Activated CD4-positive, alpha-beta T cell treated with anti-CD3 and anti-CD28 coated beads, Interleukin-2, Interleukin-4, amounts not matched to agents 100 ng/mL and 50 ng/mL, durations not matched to agents 16 hours and 8 hours (primary cell): Measurements from ENCODE around the gene RWDD3.

Experiments used
- DNase-seq: peaks from one replicate; pipeline ENCODE4 v3.0.0-alpha.2; 2020; ENCODE audit warnings: low spot score

The RWDD3 gene

DNA sequence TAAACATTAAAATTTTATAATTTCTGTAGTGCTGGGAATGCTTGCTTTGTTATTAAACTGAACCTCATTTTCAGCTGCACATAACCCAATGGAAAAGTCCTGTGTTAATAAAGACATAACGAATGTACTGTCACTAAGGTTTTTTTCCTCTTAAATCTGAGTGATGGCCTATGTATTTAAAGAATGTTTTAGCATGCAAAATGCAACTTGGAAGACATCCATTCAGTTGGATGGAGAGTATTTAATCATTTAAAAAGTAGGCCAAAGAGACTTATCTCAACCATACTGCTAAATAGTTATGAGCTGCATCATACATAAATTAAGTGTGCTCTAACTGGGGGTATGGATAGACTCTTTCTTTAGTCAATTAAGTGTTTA is 48.5 kb downstream of the RWDD3 start:
- no peak for DNase-seq

DNA sequence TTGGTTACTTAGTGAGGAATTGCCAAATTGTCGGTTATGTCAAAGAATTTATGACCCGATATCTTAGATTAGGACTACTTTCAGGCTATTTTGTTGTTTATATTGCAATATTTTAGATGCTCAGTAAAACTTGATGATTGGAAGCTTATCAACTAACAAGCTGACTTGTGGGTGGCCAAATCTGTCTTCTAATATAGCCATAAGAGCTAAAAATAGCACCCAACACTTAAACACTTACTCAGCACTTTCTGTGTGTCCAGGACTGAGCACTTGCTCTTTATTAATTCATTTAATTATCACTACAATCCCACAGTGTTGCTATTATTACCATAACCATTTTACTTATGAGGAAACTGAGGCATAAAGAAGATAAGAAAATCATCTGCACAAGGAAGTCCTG is 50.4 kb downstream of the RWDD3 start:
- no peak for DNase-seq

DNA sequence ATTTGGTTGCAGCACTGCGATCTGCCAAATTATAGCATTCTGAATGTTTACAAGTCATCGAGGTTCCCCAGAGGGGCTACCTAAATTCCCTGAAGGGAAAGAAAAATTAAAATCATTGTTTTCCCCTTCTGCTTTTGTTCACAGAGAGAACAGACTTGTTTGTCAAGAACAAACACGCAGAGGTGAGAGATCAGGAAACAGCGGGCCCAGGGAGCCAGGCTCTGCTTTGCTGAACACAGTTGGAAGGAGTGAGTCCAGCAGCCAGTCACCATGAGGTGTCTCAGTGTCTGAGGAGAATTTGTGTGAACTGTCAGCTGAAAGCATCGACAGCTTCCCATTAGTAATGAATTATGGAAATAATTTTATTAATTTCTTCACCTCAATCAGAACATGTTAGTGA is 52.5 kb downstream of the RWDD3 start:
- DNase-seq, result no peak

DNA sequence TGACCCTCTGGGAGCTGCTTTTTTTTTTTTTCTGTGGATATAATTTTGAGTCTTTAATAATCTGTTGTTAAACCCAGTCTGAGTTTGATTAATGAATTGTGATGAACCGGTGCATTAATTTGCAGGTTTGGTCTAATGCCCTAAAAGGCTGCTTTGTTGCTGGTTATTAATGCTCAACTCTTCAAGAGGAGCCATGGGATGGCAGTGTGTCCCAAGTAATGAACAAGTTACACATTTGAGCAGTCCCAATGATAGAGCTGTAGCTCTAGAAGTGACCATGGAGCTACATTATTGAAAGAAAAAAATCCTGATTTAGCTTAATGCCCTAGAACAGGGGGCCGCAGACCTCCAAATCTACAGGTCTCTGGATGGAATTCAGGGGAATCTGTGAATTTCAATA is 53.1 kb downstream of the RWDD3 start:
- no peak for DNase-seq

DNA sequence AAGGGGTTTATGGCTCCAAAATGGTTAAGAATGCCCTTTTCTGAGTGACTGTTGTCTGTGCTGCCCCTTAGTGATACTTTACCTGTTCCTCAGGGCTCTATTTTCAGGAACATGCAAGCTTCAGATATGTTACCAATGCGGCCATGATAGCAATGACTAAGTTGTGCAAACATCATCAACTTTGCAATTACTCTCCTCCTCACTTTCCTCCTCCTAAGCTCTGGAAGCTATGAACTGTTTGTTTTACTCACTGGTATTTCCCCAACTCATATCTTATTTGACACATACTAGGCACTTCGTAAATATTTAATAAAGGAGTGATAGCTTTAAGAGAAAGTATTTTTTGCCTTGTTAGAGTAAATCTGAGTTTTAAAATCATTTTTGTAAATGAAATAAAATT is 53.8 kb downstream of the RWDD3 start:
- no peak for DNase-seq
